ENCODE results near the gene HOXB2. TPM values are rescaled to one million over a fixed set of nuclear protein-coding genes. Genes with fewer than 3 reads are reported as not detected.

The HOXB2 gene
- total RNA-seq, 1 experiment from 2014 or later: 34.5 TPM

DNA sequence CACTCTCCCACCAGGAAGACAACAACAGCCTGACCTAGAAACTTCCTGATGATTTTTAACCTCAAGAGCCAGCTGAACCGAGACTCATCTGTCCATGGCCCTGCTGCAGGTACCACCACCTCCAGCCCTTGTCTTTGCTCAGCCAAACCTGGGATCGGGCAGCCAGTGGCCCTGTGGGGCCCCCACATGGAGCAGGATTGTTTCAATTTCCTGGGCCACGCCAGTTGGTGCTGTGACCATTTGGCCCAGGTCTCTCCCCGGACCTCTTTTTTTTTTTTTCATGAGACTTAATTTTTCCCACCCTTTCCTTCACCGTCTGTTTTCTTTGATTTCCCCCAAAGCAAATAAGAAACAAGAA lies 8.3 kb upstream of the HOXB2 start:
- no peak for DNase-seq (ENCODE audit: low spot score)
- Histone ChIP-seq H3K36me3 (ENCODE audit: insufficient read depth, low read length, poor library complexity, severe bottlenecking) (peaks cover 28% of the 10 kb centered on the region), H3K9me3 (ENCODE audit: low read depth, low read length, poor library complexity, severe bottlenecking) (no peaks in the 10 kb centered on the region), H3K4me1 (ENCODE audit: insufficient read depth, low read length, poor library complexity, severe bottlenecking) (peaks cover 57% of the 10 kb centered on the region), H3K4me3 (ENCODE audit: low read depth, low read length, poor library complexity, severe bottlenecking) (no peak overlapping the region), H3K27me3 (replicated peaks; ENCODE audit: insufficient read depth, low read depth, low read length, poor library complexity) (no peaks in the 10 kb centered on the region), H3K27ac (ENCODE audit: low read depth, low read length, poor library complexity, severe bottlenecking) (no peak overlapping the region)
- POLR2A ChIA-PET (ENCODE audit: low non-redundant PET): no interaction called here
- no TSS peak for BruUV-seq (replicated peaks)
- intact Hi-C loops (cut with micrococcal nuclease; ENCODE audit: unreplicated experiment): no loop called here
- no peak for TF ChIP-seq EZH2 (IDR thresholded peaks at IDR 0.05; ENCODE audit: borderline replicate concordance, low read depth, low read length, poor library complexity, severe bottlenecking)
- TF ChIP-seq, protein P1, sequence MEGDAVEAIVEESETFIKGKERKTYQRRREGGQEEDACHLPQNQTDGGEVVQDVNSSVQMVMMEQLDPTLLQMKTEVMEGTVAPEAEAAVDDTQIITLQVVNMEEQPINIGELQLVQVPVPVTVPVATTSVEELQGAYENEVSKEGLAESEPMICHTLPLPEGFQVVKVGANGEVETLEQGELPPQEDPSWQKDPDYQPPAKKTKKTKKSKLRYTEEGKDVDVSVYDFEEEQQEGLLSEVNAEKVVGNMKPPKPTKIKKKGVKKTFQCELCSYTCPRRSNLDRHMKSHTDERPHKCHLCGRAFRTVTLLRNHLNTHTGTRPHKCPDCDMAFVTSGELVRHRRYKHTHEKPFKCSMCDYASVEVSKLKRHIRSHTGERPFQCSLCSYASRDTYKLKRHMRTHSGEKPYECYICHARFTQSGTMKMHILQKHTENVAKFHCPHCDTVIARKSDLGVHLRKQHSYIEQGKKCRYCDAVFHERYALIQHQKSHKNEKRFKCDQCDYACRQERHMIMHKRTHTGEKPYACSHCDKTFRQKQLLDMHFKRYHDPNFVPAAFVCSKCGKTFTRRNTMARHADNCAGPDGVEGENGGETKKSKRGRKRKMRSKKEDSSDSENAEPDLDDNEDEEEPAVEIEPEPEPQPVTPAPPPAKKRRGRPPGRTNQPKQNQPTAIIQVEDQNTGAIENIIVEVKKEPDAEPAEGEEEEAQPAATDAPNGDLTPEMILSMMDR (conservative IDR thresholded peaks at IDR 0.05; ENCODE audit: low read depth, low read length): no peak
- CTCF ChIA-PET: no interaction called here

DNA sequence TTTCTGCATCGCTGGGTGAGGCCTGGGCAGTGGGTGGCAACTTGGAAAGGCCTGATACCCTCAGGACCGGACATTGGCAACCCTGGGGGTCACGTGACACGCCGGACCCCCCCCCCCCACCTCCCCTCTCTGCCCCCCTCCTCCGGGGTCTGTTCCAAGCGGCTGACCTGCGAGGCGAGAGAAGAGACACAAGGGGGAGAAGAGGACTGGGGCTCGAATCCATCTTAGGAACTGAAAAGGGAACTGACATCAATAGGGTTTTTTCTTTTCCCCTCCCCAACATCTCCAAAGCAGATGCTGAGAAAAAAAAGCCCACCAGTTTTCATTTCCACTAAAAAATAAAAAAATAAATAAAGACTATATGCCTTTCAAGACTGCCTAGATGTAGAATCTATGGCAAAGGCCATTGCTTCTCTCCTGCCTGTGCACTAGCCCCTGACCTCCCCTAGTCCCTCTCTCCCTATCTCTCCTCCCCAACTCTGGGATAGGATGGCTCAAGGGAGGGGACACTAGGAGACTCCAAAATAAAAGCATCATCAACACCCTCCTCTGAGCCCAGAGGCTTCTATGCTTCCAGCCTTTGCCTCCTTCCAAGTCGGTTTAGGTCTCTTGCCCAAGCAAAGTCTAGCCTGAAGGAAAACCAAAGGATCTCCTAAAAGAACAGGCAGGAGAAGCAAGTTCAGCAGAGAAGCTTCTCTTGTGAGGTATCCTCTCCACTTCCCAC lies 7.7 kb upstream of the HOXB2 start:
- Histone ChIP-seq H3K9me3 (ENCODE audit: low read depth, low read length, poor library complexity, severe bottlenecking) (no peaks in the 10 kb centered on the region), H3K27me3 (replicated peaks; ENCODE audit: insufficient read depth, low read depth, low read length, poor library complexity) (no peaks in the 10 kb centered on the region), H3K4me3 (ENCODE audit: low read depth, low read length, poor library complexity, severe bottlenecking) (no peak overlapping the region), H3K36me3 (ENCODE audit: insufficient read depth, low read length, poor library complexity, severe bottlenecking) (peaks cover 28% of the 10 kb centered on the region), H3K4me1 (ENCODE audit: insufficient read depth, low read length, poor library complexity, severe bottlenecking) (peaks cover 57% of the 10 kb centered on the region), H3K27ac (ENCODE audit: low read depth, low read length, poor library complexity, severe bottlenecking) (no peak overlapping the region)
- TF ChIP-seq, protein P1 (conservative IDR thresholded peaks at IDR 0.05; ENCODE audit: low read depth, low read length): no peak
- TF ChIP-seq EZH2 (IDR thresholded peaks at IDR 0.05; ENCODE audit: borderline replicate concordance, low read depth, low read length, poor library complexity, severe bottlenecking): no peak
- ChIA-PET CTCF (no interaction called here), POLR2A (ENCODE audit: low non-redundant PET) (no interaction called here)
- no peak for DNase-seq (ENCODE audit: low spot score)
- no TSS peak for BruUV-seq (replicated peaks)
- intact Hi-C loops (cut with micrococcal nuclease; ENCODE audit: unreplicated experiment): no loop called here

DNA sequence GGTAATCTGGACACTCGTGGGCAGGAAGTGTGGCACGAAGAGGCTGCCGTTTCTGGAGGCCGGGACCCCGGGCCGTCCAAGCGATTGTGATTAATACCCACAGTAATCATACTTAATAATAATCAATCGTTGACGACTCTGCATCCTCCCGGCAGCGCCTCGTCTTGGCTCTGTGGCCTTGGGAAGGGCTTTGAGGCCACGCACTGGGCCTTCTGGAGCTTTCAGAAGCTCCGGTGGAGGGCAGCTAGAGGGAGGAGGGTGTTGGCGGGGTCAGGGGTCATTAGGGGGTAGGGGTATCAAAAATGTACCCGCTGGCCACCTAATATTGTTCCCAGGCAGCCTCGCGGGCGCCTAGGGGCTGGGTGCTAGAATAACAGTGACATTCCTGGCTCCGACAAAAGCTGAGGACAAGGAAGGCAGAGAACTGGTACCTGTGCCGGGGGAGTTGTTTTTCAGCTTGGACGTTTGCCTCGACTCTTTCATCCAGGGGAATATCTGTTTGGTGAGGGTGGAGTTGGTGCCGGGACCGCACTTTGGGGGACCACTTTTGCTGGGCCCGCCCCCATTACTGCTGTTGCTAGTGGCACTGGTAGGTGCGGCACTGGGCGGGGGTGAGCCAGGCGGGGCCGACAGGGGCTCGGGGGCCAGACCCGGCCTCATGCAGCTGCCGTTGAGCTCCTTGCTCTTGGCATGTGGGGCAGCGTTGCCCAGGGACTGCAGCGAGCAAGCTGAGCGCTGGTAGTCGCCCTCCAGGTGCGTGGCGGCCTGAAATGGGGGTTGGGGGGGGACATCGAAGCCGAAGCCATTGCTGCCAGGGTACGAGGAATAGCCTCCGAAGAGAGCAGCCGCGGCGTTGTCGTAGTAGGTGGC lies 6.9 kb upstream of the HOXB2 start:
- intact Hi-C loops (cut with micrococcal nuclease; ENCODE audit: unreplicated experiment): no loop called here
- Histone ChIP-seq H3K9me3 (ENCODE audit: low read depth, low read length, poor library complexity, severe bottlenecking) (no peaks in the 10 kb centered on the region), H3K27ac (ENCODE audit: low read depth, low read length, poor library complexity, severe bottlenecking) (peak overlapping the region; percentile 29), H3K4me3 (ENCODE audit: low read depth, low read length, poor library complexity, severe bottlenecking) (no peak overlapping the region), H3K36me3 (ENCODE audit: insufficient read depth, low read length, poor library complexity, severe bottlenecking) (peaks cover 28% of the 10 kb centered on the region), H3K4me1 (ENCODE audit: insufficient read depth, low read length, poor library complexity, severe bottlenecking) (peaks cover 55% of the 10 kb centered on the region), H3K27me3 (replicated peaks; ENCODE audit: insufficient read depth, low read depth, low read length, poor library complexity) (no peaks in the 10 kb centered on the region)
- no TSS peak for BruUV-seq (replicated peaks)
- ChIA-PET CTCF (no interaction called here), POLR2A (ENCODE audit: low non-redundant PET) (no interaction called here)
- no peak for DNase-seq (ENCODE audit: low spot score)
- TF ChIP-seq EZH2 (IDR thresholded peaks at IDR 0.05; ENCODE audit: borderline replicate concordance, low read depth, low read length, poor library complexity, severe bottlenecking): no peak

Measured in A673 (cell line).